ENCODE data around the gene RBM7.

DNA sequence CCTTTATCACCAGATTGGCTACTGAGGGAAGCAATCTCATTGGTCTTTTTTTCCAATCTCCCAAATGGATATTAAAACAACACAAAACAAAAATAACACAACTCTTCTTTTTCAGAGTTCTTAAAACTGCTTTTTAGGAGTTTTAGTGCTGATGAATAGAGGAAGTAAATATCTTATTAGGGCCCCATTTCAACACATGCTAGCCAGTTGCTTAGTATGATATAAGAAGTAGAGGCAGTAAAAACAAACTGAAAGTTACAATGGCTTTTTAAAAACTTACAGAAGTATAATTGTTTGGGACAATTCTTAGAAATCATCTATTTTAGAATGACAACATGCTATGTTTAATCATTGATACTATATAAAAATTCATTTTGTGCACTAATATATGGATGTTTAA is 3.5 kb upstream of the RBM7 start:
- TF ChIP-seq, protein P1, sequence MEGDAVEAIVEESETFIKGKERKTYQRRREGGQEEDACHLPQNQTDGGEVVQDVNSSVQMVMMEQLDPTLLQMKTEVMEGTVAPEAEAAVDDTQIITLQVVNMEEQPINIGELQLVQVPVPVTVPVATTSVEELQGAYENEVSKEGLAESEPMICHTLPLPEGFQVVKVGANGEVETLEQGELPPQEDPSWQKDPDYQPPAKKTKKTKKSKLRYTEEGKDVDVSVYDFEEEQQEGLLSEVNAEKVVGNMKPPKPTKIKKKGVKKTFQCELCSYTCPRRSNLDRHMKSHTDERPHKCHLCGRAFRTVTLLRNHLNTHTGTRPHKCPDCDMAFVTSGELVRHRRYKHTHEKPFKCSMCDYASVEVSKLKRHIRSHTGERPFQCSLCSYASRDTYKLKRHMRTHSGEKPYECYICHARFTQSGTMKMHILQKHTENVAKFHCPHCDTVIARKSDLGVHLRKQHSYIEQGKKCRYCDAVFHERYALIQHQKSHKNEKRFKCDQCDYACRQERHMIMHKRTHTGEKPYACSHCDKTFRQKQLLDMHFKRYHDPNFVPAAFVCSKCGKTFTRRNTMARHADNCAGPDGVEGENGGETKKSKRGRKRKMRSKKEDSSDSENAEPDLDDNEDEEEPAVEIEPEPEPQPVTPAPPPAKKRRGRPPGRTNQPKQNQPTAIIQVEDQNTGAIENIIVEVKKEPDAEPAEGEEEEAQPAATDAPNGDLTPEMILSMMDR (IDR thresholded peaks at IDR 0.05) = no peak
- no peak for TF ChIP-seq POLR2A (IDR thresholded peaks at IDR 0.05)

Data from thyroid gland (tissue), 4 donors.